COLO668 (cell line): Measurements from ENCODE around the gene CYP46A1.

Source experiments
- DNase-seq: peaks from one replicate; lab custom pipeline; 2025; ENCODE audit not compliant: unreplicated experiment; lab: John Stamatoyannopoulos, UW

Gene CYP46A1

DNA sequence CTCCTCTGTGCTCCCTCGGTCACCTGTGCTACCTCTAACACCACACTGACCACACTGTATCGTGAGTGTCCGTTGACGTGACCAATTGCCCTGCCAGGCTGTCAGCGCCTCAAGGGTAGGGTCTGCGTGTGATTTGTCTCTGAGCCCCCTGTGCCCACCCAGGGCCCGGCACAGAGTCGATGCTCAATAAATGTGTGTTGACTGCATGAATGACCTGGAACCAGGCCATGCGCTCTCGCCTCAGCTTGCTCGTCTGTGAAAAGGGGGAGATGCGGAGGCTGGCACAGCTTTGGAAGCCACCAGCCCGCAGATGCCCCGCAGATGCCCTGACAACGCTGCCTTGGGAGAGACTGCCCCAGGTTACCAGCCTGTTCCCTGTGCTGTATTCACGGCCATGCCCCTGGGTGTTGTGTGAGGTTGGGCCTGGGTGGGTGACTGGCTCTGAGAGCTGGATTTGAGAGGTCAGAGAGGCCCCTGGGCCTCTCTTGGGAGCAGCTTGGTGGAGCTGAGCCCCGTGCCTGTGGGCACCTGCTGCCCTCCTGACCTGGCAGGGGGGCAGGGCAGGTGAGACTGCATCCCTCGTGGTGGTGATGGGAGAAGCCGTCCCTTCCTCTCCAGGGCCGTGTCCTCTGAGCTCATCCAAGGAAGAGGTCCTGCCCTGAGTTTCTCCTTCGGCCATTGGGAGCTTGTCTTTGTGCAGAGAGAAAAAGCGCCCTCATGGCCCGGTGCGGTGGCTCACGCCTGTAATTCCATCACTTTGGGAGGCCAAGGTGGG, 43.2 kb downstream of the CYP46A1 start:
- DNase-seq, result no peak

DNA sequence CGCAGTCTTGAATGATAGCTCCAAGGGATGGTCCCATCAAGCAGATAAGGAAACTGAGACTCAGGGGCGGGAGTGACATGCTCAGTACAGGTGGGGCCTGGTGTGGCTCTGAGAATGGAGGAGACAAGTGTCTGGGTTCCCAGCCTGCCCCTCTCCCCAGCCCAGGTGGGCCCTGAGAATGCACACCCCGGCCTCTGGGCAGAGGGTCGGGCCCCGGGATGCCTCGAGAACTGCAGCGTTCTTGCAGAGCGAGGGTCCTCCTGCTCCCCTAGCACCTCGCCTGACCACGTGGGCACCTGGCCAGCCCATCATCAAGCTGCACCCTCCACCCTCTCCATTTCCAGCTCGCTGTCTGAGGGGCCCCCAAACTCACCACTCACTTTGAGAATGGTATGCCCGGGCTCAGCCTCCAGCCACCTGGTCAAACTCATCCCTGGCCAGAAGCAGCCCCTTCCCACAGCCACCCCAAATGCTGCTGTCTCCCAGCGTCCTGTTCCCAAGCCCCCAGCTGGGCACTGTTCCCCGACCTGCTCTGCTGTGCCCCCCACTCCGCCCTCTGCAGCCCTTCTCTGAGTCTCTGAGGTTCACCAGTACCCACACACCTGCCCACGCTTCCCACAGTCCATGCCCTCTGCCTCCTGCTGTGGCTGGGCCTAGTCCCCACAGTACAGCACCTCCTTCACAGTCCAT, 44.3 kb downstream of the CYP46A1 start:
- no peak for DNase-seq

DNA sequence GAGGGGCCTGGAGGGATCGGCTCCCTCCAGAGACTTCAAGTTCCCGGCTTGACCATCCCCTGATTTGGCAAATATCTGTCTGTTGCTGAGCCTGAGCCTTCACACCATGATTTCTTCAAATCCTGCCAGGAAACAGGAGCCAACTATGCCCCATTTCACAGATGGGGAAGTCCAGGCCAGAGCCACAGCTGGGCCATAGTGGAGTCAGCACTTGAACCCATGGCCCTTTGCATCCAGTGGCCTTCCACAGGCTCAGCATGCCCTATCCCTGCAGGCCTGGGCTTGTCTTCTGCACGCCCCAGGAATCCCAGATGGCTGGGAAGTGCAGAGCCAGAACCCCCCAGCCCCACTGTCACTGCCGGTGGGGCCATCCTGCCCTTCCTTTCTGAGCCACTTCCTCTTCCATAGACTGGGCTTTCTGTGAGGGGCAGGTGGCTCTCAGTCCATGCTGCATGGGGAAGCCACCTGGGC, 44.9 kb downstream of the CYP46A1 start:
- no peak for DNase-seq

GRCh38 chr14:99729991-99730875, 46.1 kb downstream of the CYP46A1 start:
- DNase-seq, result peak; percentile 62

- no peak for DNase-seq
Observed at GRCh38 chr14:99730876-99731546, 46.9 kb downstream of the CYP46A1 start.

GRCh38 chr14:99731547-99732435, 47.7 kb downstream of the CYP46A1 start:
- no peak for DNase-seq

DNA sequence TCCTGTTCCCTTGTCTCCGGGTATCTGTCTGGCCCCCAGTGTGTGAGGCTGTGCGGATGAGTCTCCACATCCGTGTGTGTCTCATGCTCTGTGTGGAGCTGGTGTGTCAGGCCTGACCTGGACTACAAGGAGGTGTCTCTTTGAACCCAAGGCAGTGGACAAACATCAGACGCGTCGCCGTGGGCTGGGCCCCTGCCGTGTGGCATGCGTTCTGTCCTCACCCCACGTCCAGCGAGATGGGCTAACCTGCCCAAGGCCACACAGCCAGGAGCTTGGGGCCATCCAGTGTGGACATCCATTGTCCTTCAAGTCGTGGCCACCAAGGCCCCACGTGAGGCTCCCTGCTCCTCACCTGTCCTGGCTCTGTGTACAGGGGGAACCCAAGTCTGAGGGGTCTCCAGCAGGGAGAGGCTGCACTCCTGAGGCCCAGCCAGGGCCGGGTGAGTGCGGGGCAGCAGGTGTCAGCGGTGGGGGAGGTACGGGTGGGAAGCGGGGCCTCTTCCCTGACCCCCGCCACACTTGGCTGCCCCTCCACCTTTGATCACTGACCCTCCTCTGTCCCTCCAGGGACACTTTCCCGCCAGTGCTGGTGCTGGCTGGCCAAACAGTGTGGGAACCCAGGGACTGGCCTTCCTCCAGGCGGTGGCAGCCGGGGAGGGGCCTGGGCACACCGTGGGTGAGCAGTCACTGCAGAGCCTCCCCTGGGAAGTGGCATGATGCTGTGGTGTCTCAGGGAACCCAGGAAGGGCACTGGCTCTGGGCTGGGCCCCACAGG, 48.5 kb downstream of the CYP46A1 start:
- DNase-seq, result no peak

- no peak for DNase-seq
Observed at GRCh38 chr14:99733211-99733539, 49.1 kb downstream of the CYP46A1 start.

DNA sequence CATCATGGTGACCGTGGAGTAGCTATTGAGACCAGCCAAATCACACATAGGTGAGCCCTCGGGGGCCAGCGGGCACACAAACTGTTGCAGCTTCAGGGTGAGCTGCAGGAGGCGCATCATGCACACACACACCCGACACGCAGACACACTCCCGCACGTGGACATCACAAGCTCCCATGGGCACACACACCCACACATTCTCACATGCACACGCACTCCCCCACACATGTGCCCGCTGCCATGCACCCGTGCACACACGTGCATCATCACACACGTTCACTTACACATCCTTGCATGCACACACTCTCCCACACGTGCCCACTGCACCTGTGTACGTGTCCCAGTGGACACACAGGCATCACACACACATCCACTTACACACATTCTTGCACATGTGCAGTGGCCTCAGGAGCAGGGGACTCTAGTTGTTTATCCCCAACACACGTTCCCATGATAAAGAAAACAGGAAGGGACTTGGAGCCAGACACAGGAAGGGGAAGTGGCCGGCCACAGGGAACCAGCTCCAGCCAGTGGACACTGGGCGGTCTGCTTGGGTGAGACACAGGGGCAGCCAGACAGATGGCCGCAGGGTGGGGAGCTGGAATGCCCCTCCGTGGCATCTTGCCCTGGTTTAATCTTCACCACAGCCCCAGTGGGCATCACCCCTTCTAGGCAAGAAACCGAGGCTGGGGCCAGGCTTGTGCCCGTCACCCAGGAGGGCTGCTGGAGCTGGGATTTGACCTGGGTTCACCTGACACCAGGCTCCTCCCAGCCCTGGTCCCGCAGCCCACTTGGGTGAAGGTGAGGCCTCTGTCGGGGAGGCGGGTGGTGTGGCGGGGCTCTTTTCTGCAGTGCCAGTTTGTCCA, 49.7 kb downstream of the CYP46A1 start:
- DNase-seq, result no peak

GRCh38 chr14:99734406-99735051, 50.4 kb downstream of the CYP46A1 start:
- no peak for DNase-seq

GRCh38 chr14:99735189-99736135, 51.4 kb downstream of the CYP46A1 start:
- no peak for DNase-seq

DNA sequence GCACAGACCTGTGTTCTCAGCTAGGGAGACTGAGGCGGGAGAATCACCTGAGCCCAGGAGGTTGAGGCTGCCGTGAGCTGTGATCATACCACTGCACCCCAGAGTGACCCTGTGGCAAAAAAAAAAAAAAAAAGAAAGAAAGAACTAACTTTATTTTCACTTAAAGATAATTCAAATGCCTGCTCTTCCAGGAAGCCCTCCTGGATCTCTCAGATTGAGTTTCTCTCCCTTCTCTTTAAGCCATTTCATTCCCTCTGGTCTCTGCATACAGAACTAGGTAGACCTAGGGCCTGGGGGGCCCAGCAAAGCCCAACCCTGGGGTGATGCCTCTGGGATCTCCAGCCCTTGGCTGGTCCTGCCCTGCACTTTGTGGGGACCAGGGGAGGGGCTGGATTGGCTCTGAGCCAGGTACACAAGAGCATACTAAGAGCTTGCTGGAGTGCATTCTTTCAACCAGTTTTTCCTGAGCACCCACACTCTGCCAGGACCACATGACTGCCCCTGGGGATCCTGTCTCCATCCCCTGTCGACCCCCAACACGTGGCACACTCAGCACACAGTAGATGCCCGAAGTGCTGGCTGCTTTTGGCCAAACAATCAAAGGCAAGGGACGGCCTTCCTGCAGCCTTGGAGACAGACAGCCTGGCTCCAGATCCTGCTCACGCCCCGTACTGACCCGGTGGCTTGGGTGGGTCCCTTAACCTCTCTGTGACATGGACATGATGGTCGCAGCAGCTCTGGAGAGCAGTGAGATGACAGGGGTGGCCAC, 52.7 kb downstream of the CYP46A1 start:
- DNase-seq, result no peak

- no peak for DNase-seq
Observed at GRCh38 chr14:99737451-99737951, 53.4 kb downstream of the CYP46A1 start.

- DNase-seq, result no peak
Observed at GRCh38 chr14:99737956-99738667, 54.0 kb downstream of the CYP46A1 start.

- DNase-seq, result no peak
Observed at GRCh38 chr14:99740411-99740810, 56.3 kb downstream of the CYP46A1 start.
